ENCODE results near the gene AZIN2.

GRCh38 chr1:33078030-33078591 lies 2.8 kb upstream of the AZIN2 start:
- no peak for TF ChIP-seq CTCF (IDR thresholded peaks at IDR 0.05)
- no peak for TF ChIP-seq POLR2A (IDR thresholded peaks at IDR 0.05)
